Pulmonary artery endothelial cell (primary cell): Measurements from ENCODE around the gene GPR25. TPM values are rescaled to one million over a fixed set of nuclear protein-coding genes. Genes with fewer than 3 reads are reported as not detected.
"Not testable (repeated sequence)": the region's sequence is repeated elsewhere in the genome, so short reads cannot be mapped to it uniquely, and the experiment has no call there.

Experiments used
- DNase-seq: peaks from one replicate; pipeline ENCODE4 v3.0.0-alpha.2; 2011; ENCODE audit warnings: low read depth, low spot score
- total RNA-seq: library from RNA; depleted of rRNA; stranded (reverse); fragments of >200 nt; gene quantifications from 2 replicates; pipeline ENCODE4 v1.2.3, GENCODE V29; 2014

Gene GPR25
- total RNA-seq, 1 donor from 2014 or later, result not detected

- DNase-seq, result not testable (repeated sequence)
Measured at GRCh38 chr1:200911936-200912335, 39.2 kb downstream of the GPR25 start.

- no peak for DNase-seq
Measured at GRCh38 chr1:200912737-200913407, 40.1 kb downstream of the GPR25 start.

GRCh38 chr1:200916152-200916551 is 43.4 kb downstream of the GPR25 start:
- DNase-seq, result no peak

- no peak for DNase-seq
Measured at GRCh38 chr1:200916681-200917080, 43.9 kb downstream of the GPR25 start.

- DNase-seq, result no peak
Measured at GRCh38 chr1:200917291-200917817, 44.6 kb downstream of the GPR25 start.

- no peak for DNase-seq
Measured at GRCh38 chr1:200918006-200918405, 45.2 kb downstream of the GPR25 start.

- no peak for DNase-seq
Measured at GRCh38 chr1:200919386-200919785, 46.6 kb downstream of the GPR25 start.

GRCh38 chr1:200921571-200922110 is 48.9 kb downstream of the GPR25 start:
- no peak for DNase-seq

GRCh38 chr1:200922406-200922805 is 49.6 kb downstream of the GPR25 start:
- DNase-seq, result no peak

- no peak for DNase-seq
Measured at GRCh38 chr1:200923601-200924000, 50.8 kb downstream of the GPR25 start.

Other genes with a start within 250 kb of the GPR25 start
- 11.3 and 12.6 TPM in 2 replicates for gene DDX59, start 203.1 kb upstream of the GPR25 start, total RNA-seq
- 26.1 and 34.5 TPM in 2 replicates for gene CAMSAP2, start 134.1 kb upstream of the GPR25 start, total RNA-seq
- gene INAVA, start 21.9 kb downstream of the GPR25 start, total RNA-seq, result not detected in 2 replicates
- 2.2 and 2.9 TPM in 2 replicates for gene KIF21B, start 150.7 kb downstream of the GPR25 start, total RNA-seq
- gene CACNA1S, start 239.4 kb downstream of the GPR25 start, total RNA-seq, result not detected in 2 replicates